GM19099 (cell line): Measurements from ENCODE around the gene MATCAP1.

Source experiments
- POLR2A ChIP-seq: IDR thresholded peaks from 3 replicates; pipeline ENCODE4 v1.6.1; 2011; ENCODE audit warnings: low read depth; ENCODE audit not compliant: insufficient read length; ENCODE audit errors: extremely low read depth

Gene MATCAP1

DNA sequence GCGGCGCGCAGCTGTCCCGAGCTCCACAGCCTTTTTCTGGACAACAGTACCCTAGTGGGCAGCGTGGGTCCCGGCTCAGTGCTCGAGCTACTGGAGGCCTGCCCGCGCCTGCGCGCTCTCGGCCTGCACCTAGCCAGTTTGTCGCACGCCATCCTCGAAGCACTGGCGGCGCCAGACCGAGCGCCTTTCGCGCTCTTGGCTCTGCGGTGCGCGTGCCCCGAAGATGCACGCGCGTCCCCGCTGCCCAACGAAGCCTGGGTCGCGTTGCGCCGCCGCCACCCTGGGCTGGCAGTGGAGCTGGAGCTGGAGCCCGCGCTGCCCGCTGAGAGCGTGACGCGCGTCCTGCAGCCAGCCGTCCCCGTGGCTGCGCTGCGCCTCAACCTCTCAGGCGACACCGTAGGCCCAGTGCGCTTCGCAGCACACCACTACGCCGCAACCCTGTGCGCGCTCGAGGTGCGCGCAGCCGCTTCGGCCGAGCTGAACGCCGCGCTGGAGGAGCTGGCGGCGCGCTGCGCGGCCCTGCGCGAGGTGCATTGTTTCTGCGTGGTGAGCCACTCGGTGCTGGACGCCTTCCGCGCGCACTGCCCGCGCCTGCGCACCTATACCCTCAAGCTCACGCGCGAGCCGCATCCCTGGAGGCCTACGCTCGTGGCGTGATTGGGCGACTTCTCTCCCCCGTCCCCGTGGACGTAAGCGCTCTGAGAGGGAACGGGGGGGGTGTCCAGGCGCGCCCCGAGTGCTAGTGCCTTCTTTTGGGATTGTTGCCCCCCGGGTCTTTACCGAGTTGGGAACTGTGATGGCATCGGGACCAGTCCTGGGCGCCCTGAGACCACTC is 20.4 kb downstream of the MATCAP1 start:
- TF ChIP-seq POLR2A, result no peak

DNA sequence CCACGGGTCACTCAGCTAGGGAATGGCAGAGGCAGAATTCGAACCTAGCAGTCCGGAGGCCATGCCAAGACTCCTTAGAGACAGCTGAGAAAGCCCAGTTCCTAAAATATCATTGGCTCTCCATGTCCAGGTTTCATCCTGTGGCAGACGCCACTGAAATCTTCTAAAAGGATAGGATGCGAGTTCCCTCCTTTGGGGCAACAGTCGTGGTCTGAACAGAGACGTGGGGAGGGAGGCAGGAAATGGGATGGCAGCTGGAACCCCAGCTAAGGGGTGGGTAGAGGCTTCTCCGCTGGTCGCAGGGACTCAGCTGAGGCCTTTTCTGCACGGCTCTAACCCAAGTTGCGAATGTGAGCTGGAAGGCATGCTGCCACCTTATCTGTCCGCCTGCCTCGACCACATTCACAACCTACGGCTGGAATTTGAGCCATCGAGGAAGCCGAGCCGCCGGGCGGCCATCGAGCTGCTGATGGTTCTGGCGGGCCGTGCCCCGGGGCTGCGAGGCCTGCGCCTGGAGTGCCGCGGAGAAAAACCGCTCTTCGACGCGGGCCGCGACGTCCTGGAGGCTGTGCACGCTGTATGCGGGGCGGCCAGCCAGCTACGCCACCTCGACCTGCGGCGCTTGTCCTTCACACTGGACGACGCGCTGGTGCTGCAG is 21.1 kb downstream of the MATCAP1 start:
- TF ChIP-seq POLR2A, result no peak

DNA sequence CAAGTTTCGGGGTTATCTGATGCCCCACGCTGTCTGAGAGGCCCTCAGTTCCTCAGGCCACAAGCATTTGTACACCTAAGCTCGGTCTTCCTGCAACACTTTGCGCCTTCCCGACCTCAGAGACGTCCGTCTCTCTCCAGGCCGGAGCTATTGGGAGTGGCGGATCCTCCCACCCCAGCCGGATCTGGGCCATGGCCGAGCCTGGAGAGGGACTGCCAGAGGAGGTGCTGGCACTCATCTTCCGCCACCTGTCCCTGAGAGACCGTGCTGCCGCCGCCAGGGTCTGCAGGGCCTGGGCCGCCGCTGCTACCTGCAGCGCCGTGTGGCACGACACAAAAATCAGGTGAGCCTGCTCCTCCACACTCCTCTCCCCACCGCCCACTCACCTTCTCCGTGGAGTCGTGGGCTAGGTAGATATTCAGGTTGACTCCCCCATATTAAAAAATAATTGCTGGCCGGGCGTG is 22.1 kb downstream of the MATCAP1 start:
- TF ChIP-seq POLR2A, result no peak

DNA sequence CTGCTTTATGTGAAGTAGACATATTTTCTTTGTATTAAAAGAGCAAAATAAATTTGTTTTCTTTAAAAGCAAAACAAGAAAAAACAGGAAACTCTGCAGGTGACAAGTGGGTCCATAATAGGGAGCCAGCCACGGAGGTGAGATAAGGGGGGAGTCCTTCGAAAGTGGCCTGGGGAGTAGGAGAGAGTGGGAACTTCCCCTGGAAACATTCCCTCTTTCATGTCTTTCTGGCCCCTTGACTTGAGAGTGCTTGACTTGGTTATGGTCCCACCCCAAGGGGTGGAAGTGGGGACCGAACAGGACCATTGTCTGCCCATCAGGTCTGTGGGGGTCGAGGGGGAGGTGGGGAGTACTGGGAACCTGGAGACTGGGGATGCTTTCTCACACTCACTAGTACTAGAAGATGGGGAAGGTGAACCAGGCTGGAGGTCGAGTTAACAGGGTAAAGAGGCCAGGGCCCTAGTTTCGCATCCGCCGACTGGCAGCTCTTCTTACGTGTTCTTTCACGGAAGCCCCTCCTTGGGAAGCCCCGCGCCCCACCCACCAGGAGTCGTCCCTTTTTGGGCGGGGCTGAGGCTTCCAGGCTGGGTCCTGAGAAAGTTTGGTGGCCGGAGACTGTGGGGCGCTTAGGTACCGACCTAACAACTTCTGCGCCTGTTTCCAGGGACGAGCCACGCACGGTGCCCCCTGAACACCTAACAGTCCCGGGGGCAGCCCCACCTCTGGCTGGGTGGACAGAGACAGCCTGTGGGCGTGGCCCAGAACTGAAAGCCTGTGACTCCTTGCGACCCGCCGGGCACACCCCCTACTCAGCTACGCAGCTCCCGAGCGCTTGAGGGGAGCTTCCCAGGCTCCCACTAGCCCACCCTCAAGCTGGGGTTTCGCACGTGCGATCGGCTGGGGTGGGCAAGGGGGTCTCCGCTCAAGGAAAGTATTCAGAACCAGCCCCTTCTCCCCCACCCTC is 24.8 kb downstream of the MATCAP1 start:
- peak; percentile 48 for TF ChIP-seq POLR2A

DNA sequence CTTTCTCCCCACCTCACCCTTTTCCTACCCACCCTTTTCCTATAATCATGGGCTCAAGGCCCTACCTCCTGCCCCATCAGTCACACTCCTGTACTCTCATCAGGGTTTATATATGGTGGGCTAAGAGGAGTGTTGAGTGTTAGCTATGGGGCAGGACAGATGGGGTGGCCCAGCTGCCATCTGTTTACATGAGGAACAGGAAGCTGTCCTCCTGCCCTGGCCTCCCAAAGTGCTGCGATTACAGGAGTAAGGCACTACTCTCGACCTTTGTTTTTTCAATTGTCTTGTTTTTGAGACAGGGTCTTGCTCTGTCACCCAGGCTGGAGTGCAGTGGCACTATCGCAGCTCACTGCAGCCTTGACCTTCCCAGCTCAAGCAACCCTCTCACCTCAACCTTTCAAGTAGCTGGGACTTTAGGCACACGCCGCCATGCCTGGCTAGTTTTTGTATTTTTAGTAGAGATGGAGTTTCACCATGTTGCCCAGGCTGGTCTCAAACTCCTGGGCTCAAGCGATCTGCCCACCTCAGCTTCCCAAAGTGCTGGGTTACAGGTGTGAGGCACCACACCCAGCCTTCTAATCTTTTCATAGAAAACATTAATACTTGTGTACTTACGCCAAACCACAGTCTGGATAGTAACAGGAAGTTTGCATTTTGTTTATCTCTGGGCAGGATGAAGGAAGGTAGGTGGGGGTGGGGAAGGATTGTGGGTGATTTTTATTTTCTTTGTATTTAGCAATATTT is 25.7 kb downstream of the MATCAP1 start:
- no peak for TF ChIP-seq POLR2A

DNA sequence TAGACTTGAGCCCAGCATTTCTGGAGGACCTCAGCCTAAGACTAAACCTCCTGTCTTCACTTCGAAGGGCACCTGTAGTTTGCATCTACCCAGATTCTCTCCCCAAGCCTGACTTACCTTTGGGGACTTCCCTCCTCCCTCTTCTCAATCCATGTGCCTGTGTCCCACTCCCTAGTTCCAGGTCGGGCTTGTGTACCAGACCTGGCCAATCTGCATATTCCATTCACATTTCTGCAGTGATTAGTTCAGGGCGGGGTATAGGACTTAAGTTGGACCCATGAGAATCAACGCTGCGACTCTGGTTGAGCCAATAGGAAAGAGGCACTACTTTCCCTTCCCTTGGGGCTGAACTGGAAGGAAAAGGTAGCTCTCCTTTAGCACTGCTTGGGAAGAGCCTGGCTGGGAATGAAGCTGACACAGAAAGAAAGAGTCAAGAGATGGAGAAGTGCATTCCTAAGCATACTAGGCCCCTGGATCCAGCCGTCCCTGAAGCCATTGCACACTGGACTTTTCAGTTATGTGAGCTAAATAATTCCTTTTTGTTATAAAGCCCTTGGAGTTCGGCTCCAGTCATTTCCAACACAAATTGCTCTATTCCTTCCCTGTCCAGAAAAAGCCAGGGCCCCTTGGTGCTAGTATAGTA is 26.5 kb downstream of the MATCAP1 start:
- TF ChIP-seq POLR2A, result no peak

DNA sequence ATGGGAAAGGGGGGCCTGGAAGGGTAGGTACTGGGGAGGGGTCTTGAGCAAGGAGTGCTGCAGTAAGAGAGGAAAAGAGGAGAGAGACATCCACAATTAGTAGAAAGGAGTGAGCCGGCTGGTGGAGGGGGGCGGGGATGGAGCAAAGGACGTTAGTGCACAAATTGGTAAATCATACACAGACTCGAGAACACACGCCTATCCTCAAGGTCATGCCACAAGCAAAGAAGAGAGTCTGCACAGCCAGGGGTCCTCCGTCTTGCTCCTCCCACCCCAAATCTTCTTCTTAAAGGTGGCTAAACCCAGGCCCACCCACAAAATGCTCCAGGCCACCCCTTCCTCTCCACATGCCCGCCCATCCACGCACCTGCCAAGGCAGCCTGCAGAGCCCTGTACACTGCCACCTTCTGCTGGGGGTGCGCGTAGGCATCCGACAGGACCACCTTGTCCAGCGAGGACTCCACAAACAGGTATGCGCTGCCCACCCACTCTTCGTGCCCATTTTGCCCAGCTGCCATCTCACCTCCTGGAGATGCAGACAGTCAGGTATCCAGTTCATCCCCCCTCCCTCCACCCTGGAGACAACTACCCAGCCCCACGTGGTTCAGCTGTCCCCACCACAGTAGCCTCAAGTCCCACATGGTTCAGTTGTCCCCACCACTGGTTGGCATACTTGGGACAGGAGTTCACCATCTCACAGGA is 27.5 kb downstream of the MATCAP1 start:
- TF ChIP-seq POLR2A, result no peak

DNA sequence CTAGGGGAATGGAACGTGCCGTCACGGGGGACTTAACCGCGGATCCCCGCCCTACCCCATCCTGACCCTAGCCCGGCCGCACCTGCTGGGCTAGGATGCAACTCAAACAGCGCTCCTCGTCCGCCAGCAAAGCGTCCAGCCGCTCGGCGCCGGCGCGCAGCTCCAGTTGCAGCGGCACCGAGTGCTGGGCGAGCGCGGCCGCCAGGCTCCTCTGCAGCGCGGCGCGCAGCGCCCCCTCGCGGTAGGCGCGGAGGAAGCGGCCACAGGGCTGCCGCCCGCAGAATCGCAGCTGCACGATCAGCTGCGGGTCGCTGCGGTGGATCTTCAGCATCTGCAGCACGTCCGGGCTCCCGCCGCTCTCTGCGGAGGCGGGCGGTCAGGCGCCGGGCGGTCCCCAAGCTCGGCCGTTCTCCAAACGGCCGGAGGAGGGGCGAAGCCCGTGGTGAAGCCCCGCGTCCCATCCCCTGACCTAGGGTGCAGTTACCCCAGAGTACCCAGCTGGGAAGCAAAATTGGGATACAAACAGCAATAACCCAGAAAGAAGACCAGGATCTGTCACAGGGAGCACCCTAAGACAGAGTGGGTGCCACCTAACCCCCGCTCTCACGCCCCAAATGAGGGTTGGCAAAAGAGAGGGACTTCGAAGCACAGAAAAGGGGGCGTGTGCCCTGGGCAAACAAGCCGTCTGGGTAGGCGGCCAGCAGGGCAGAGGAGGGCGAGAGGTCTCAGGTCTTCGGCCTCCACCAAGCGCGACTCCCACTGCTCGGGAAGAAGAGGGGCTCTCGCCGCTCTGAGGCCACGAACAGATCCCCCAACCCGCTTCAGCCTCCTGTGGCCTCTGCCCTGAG is 28.2 kb downstream of the MATCAP1 start:
- no peak for TF ChIP-seq POLR2A

DNA sequence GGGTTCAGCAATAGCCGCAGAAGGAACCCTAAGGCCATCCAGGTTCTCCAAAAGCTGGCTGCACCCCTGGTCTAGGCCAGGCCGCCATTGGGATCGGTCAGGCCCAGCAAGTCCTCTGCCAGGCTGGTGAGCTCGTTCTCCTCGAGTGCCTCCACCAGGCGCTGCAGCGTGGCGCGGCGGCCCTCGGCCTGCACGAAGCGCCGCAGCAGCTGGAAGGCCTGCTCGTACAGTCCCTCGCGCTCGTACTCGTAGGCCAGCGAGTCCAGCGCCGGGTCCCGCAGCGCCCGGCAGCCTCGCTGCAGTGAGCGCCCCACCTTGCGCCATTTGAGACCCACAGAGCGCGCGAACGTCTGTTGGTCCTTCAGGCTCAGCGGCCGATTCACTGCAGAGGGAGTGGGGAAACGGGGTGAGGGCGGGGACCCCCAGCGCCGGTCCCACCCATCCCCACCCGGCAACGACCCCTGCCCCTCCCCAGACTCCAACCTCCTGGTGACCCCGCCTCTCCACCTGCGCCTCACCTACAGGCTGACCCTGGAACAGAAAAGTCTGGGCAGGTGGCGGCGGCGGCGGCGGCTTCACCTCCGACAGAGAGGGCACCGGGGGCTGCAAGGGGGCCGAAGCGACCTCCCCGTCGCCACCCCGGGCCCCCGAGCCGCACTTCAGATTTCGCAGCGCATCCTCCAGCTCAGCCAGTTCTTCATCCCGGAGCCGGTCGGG is 29.0 kb downstream of the MATCAP1 start:
- no peak for TF ChIP-seq POLR2A

DNA sequence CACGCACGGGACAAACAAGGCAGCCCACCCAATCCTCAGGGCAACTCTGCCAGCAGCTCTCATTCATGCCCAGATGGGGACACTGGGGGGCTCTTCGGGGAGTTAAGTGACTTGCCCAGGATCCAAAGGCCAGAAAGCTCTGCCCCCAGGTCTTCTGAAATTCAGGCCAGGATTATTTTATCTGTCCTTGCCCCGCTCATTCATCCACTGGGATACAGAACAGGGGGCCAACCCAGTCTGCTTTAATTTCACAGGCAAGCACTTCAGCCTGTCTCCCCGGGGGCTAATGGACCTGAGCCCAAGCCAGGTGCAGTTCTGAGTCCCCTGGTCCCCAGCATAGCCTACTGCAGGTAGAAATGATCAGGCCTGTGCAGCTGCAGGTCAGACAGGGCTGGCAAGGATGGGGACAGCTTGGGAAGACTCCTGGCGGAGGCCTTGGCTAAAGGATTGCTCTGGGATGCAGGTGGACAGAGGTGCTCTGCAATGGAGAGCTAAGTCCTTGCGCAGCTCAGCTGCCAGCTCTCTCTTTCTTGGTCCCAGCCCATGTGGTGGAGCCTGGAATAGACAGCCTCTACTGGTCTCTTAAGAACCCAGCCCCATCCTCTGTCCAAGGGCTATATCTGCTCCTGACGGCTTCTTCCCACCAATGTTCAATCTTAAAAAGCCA is 32.2 kb downstream of the MATCAP1 start:
- TF ChIP-seq POLR2A, result no peak

DNA sequence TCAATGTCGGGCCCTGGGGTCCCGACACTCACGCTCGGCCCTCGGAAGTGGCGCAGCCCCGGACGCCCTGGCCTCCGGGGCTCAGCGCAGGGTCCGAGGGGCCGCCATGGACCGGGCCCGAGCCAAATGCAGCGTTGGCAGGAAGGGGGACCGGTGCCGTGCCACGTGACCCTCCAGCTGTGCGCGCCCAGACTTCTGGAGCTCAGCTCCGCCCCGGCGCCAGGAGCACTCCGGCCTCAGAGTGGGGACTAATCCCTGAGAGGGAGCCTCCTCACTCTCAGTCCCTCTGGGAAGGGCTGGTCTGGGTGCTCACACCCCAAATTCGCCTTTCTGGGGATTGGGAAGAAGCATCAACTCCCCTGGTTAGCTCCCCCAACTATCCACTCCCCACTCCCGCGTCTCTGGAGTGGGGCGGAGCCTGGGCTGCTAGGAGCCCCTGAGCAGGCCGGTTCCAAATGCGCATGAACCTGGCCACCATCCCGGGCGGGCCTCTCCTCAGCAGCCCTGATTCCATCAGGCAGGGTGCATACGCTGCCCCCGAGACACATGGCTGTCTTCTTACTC is 32.8 kb downstream of the MATCAP1 start, which contains the start of gene B3GNT9:
Gene B3GNT9, minus strand, starts transcription at position 166 of the 564 bp plus-strand sequence. CDS start 513 bp downstream, outside the sequence.
- peak; percentile 57 for TF ChIP-seq POLR2A
